Progenitor cell of endocrine pancreas (in vitro differentiated cells): ENCODE results near the gene CRHR2. TPM values are rescaled to one million over a fixed set of nuclear protein-coding genes. Genes with fewer than 3 reads are reported as not detected.

Experiments
- DNase-seq: peaks from one replicate; pipeline ENCODE4 v3.0.0; 2021; ENCODE audit warnings: low spot score; ENCODE audit not compliant: unreplicated experiment
- H3K27ac Mint-ChIP-seq: 2 replicates; pipeline ENCODE4 v1.8.0; 2021; ENCODE audit warnings: mild to moderate bottlenecking, moderate library complexity, mixed read lengths
- H3K27me3 Mint-ChIP-seq: 2 replicates; pipeline ENCODE4 v1.8.0; 2021; ENCODE audit warnings: mixed read lengths
- H3K36me3 Mint-ChIP-seq: 2 replicates; pipeline ENCODE4 v1.8.0; 2022; ENCODE audit warnings: mixed read lengths; ENCODE audit not compliant: insufficient read depth
- H3K4me1 Mint-ChIP-seq: 2 replicates; pipeline ENCODE4 v1.8.0; 2021; ENCODE audit warnings: low read depth, mixed read lengths
- H3K4me3 Mint-ChIP-seq: 2 replicates; pipeline ENCODE4 v1.8.0; 2021; ENCODE audit warnings: low read depth, mild to moderate bottlenecking, moderate library complexity, mixed read lengths
- H3K9me3 Mint-ChIP-seq: 2 replicates; pipeline ENCODE4 v1.8.0; 2021; ENCODE audit warnings: low read depth, mixed read lengths
- CTCF ChIP-seq: fragments of 200-600 bp; sonication (generic); IDR thresholded peaks from one replicate; pipeline ENCODE4 v1.5.0; 2021; ENCODE audit warnings: antibody characterized with exemption, mild to moderate bottlenecking; ENCODE audit not compliant: unreplicated experiment
- total RNA-seq: library from RNA; stranded (reverse); gene quantifications from 2 replicates; pipeline ENCODE4 v1.2.1, GENCODE V29; 2021

CRHR2 gene
- total RNA-seq, 1 donor from 2014 or later, result not detected

DNA sequence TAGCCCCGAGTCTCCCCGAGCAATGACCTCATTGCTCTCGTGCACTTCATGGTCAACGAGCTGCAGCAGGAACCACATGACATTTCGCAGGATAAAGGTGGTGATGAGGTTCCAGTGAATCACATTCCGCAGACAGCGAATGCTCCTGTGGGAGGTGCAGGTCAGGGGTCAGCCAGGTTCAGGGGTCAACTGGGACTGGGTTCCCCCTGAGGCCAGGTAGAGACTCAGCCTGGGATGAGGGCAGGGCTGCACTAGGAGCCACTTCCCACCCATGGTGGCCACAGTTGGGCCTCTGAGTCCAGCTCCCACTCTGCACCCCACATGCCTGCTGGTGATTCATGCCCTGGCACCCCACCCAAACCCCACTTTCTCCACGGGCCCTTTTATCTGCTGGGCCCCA is 17.2 kb downstream of the CRHR2 start:
- H3K36me3 Mint-ChIP-seq, result no peaks in the 10 kb centered on the region
- H3K27me3 Mint-ChIP-seq, result no peaks in the 10 kb centered on the region

GRCh38 chr7:30664184-30664885 is 17.9 kb downstream of the CRHR2 start:
- Mint-ChIP-seq H3K36me3 (no peaks in the 10 kb centered on the region), H3K4me1 (no peaks in the 10 kb centered on the region), H3K9me3 (no peaks in the 10 kb centered on the region), H3K27me3 (no peaks in the 10 kb centered on the region), H3K4me3 (no peak overlapping the region), H3K27ac (no peak overlapping the region)
- TF ChIP-seq CTCF, result no peak
- no peak for DNase-seq

More for the DNA sequence above, 17.2 kb downstream of the CRHR2 start:
- Mint-ChIP-seq H3K27ac (no peak overlapping the region), H3K4me1 (no peaks in the 10 kb centered on the region), H3K4me3 (no peak overlapping the region), H3K9me3 (no peaks in the 10 kb centered on the region)
- DNase-seq, result no peak
- no peak for TF ChIP-seq CTCF

GRCh38 chr7:30663414-30663813 is 18.8 kb downstream of the CRHR2 start:
- Mint-ChIP-seq H3K9me3 (no peaks in the 10 kb centered on the region), H3K4me3 (no peak overlapping the region), H3K36me3 (peaks cover 1% of the 10 kb centered on the region), H3K27me3 (no peaks in the 10 kb centered on the region), H3K4me1 (no peaks in the 10 kb centered on the region), H3K27ac (no peak overlapping the region)
- DNase-seq, result no peak
- TF ChIP-seq CTCF, result no peak

DNA sequence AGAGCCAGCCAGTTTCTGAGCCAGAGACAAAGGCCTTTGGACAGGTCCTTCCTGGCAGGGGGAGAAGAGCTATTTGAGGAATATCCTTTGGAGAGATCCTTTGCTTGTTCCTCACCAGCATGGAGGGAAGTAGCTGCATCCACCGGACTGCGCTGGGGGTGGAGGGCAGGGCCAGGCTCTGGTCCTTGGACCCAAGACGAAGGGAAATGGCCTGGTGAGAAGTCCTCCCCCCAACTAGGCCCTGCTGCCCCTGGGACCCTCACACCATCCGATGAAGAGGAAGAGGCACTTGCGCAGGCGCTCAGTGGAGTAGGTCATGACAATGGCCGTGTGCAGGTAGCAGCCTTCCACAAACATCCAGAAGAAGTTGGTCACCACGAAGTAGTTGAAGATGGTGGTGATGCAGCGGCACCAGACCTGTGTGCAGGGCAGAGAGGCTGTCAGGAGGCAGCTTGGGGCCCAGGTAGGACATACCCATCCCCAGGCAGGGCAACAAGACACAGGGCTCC is 19.8 kb downstream of the CRHR2 start:
- H3K4me3 Mint-ChIP-seq, result no peak overlapping the region
- no peaks in the 10 kb centered on the region for H3K9me3 Mint-ChIP-seq
- H3K36me3 Mint-ChIP-seq, result peaks cover 1% of the 10 kb centered on the region
- no peak overlapping the region for H3K27ac Mint-ChIP-seq
- DNase-seq, result no peak
- no peaks in the 10 kb centered on the region for H3K4me1 Mint-ChIP-seq
- no peak for TF ChIP-seq CTCF
- H3K27me3 Mint-ChIP-seq, result no peaks in the 10 kb centered on the region

DNA sequence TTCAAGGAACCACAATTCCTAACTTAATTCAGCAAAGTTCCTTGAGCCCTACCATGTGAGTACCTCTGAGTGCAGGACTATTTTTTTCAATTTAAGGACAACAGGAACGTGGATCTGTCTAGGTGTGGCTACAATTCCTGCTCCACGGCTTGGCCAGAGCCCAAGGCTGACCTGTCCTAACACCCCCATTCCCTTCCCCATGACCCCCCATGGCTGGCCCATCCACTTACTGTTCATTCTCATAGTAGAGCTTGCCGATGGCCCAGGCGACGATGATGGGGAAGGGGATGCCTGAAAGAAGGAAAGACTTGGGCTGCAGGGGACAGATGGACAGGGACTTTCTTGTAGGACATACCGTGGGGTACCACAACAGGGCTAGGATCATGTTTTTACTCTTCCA is 20.3 kb downstream of the CRHR2 start:
- no peak for DNase-seq
- Mint-ChIP-seq H3K4me3 (no peak overlapping the region), H3K27ac (no peak overlapping the region), H3K36me3 (peaks cover 1% of the 10 kb centered on the region), H3K27me3 (no peaks in the 10 kb centered on the region), H3K4me1 (peaks cover under 1% of the 10 kb centered on the region), H3K9me3 (no peaks in the 10 kb centered on the region)
- no peak for TF ChIP-seq CTCF
